Measurements from ENCODE around the gene CTRB1.
"Not testable (repeated sequence)": the region's sequence is repeated elsewhere in the genome, so short reads cannot be mapped to it uniquely, and the experiment has no call there.

The CTRB1 gene

GRCh38 chr16:75209944-75210343 lies 8.8 kb upstream of the CTRB1 start:
- no peak for DNase-seq (ENCODE audit: low read depth)
- no peak for TF ChIP-seq CTCF (conservative IDR thresholded peaks at IDR 0.05; ENCODE audit: low read depth, low read length)

DNA sequence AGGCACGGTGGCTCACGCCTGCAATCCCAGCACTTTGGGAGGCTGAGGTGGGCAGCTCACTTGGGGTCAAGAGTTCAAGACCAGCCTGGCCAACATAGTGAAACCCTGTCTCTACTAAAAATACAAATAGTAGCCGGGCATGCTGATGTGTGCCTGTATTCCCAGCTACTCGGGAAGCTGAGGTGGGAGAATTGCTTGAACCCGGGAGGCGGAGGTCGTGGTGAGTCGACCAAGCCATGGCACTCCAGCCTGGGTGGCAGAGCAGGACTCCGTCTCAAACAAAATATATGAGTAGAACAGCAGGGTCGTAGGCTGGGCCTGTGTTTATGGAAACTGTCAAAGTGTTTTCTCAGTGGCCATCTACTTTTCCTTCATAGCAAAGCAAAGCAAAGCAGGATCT lies 7.5 kb upstream of the CTRB1 start:
- DNase-seq (ENCODE audit: low read depth); H3K4me3 ChIP-seq (ENCODE audit: low read depth, low read length): not testable (repeated sequence)

More at GRCh38 chr16:75209944-75210343, 8.8 kb upstream of the CTRB1 start:
- H3K4me3 ChIP-seq (ENCODE audit: low read depth, low read length): no peak overlapping the region

GRCh38 chr16:75216127-75216526 lies 2.7 kb upstream of the CTRB1 start:
- H3K4me3 ChIP-seq (ENCODE audit: low read depth, low read length): no peak overlapping the region
- no peak for DNase-seq (ENCODE audit: low read depth)
- TF ChIP-seq CTCF (conservative IDR thresholded peaks at IDR 0.05; ENCODE audit: low read depth, low read length): no peak

DNA sequence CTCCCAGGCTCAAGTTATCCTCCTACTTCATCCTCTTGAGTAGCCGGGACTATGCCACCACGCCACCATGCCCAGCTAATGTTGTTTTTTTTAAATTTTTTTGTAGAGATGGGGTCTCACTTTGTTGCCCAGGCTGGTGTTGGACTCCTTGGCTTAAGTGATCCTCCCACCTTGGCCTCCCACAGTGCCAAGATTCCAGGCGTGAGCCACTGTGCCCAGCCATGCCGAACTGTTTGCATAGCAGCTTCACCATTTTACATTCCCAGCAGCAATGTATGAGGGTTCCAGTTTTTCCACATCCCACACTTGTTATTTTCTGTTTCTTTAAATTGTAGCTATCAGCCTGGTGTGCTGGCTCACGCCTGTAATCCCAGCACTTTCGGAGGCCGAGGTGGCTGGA lies 2.2 kb upstream of the CTRB1 start:
- no peak for TF ChIP-seq CTCF (conservative IDR thresholded peaks at IDR 0.05; ENCODE audit: low read depth, low read length)

DNA sequence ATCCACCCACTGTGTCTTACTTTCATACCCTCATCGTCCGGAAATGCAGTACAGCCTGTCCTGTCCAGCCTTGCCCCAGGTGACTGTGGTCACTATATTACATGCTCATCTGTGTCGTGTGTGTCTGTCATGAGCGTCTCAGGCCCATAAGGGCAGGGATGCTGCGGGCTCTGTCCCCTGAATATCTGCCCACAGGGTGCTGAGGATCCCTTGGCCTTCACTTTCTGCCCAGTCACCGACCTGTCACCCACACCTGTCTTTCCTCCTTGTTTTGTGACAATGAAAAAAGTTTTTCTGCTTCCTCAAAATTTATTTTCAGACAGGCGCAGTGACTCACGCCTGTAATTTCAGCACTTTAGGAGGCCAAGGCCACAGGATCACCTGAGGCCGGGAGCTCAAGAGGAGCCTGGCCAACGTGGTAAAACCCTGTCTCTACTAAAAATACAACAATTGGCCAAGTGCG lies 1.4 kb upstream of the CTRB1 start:
- no peak for DNase-seq (ENCODE audit: low read depth)
- no peak overlapping the region for H3K4me3 ChIP-seq (ENCODE audit: low read depth, low read length)
- no peak for TF ChIP-seq CTCF (conservative IDR thresholded peaks at IDR 0.05; ENCODE audit: low read depth, low read length)

More for the DNA sequence above, 2.2 kb upstream of the CTRB1 start:
- no peak for DNase-seq (ENCODE audit: low read depth)
- H3K4me3 ChIP-seq (ENCODE audit: low read depth, low read length): no peak overlapping the region

- no peak for TF ChIP-seq CTCF (conservative IDR thresholded peaks at IDR 0.05; ENCODE audit: low read depth, low read length)
- no peak overlapping the region for H3K4me3 ChIP-seq (ENCODE audit: low read depth, low read length)
These were observed 300 bp downstream of the CTRB1 start for GRCh38 chr16:75219088-75219487.

GRCh38 chr16:75219838-75220237 lies 1.1 kb downstream of the CTRB1 start:
- no peak for DNase-seq (ENCODE audit: low read depth)
- no peak for TF ChIP-seq CTCF (conservative IDR thresholded peaks at IDR 0.05; ENCODE audit: low read depth, low read length)

More at GRCh38 chr16:75219088-75219487, 300 bp downstream of the CTRB1 start:
- DNase-seq (ENCODE audit: low read depth): no peak

More at GRCh38 chr16:75219838-75220237, 1.1 kb downstream of the CTRB1 start:
- no peak overlapping the region for H3K4me3 ChIP-seq (ENCODE audit: low read depth, low read length)

Measured in choroid plexus epithelial cell (primary cell).